ENCODE results near the gene IFNL2. TPM values are rescaled to one million over a fixed set of nuclear protein-coding genes. Genes with fewer than 3 reads are reported as not detected.

The IFNL2 gene
- total RNA-seq, 1 experiment from 2014 or later, result not detected

GRCh38 chr19:39304701-39305571, 36.7 kb downstream of the IFNL2 start:
- no peaks in the 10 kb centered on the region for H3K27me3 ChIP-seq (ENCODE audit: low read length)
- no TSS peak for BruUV-seq (replicated peaks)
- H3K79me2 ChIP-seq (ENCODE audit: low read length), result no peaks in the 10 kb centered on the region
- no peak for ATAC-seq
- TF ChIP-seq EZH2phosphoT487 (IDR thresholded peaks at IDR 0.05; ENCODE audit: borderline replicate concordance, low read length), result no peak
- TF ChIP-seq EZH2 (IDR thresholded peaks at IDR 0.05; ENCODE audit: low read length, unreplicated experiment), result no peak
- TF ChIP-seq CTCF (conservative IDR thresholded peaks at IDR 0.05; ENCODE audit: low read depth, low read length), result no peak
- ChIA-PET POLR2A (ENCODE audit: unreplicated experiment) (no interaction called here), CTCF (no interaction called here)
- intact Hi-C loops (cut with micrococcal nuclease), result no loop called here
- no peaks in the 10 kb centered on the region for H3K4me1 ChIP-seq (ENCODE audit: insufficient read depth, low read length)
- no peak overlapping the region for H2AFZ ChIP-seq (ENCODE audit: low read length)
- no peaks in the 10 kb centered on the region for H3K36me3 ChIP-seq (ENCODE audit: low read depth, low read length)
- no peak overlapping the region for H3K9ac ChIP-seq (ENCODE audit: low read length)
- no peak for DNase-seq
- no peaks in the 10 kb centered on the region for H3K9me3 ChIP-seq (ENCODE audit: low read length)
- H3K9me2 ChIP-seq (replicated peaks; ENCODE audit: low read length), result no peaks in the 10 kb centered on the region
- H3F3A ChIP-seq (ENCODE audit: low read length, unreplicated experiment), result no peaks in the 10 kb centered on the region
- no peak overlapping the region for H3K4me3 ChIP-seq (ENCODE audit: low read length)
- no peaks in the 10 kb centered on the region for H4K20me1 ChIP-seq (ENCODE audit: low read length)
- H3K4me2 ChIP-seq (ENCODE audit: low read length), result no peak overlapping the region
- H3K27ac ChIP-seq (ENCODE audit: low read length), result no peak overlapping the region

- ATAC-seq (no peak), DNase-seq (no peak)
- ChIA-PET CTCF (no interaction called here), POLR2A (ENCODE audit: unreplicated experiment) (no interaction called here)
- no peak overlapping the region for H3K27ac ChIP-seq (ENCODE audit: low read length)
- no peaks in the 10 kb centered on the region for H3F3A ChIP-seq (ENCODE audit: low read length, unreplicated experiment)
- no peaks in the 10 kb centered on the region for H3K4me1 ChIP-seq (ENCODE audit: insufficient read depth, low read length)
- H3K27me3 ChIP-seq (ENCODE audit: low read length), result no peaks in the 10 kb centered on the region
- no peak for TF ChIP-seq EZH2 (IDR thresholded peaks at IDR 0.05; ENCODE audit: low read length, unreplicated experiment)
- TF ChIP-seq CTCF (conservative IDR thresholded peaks at IDR 0.05; ENCODE audit: low read depth, low read length), result no peak
- TF ChIP-seq EZH2phosphoT487 (IDR thresholded peaks at IDR 0.05; ENCODE audit: borderline replicate concordance, low read length), result no peak
- no peak overlapping the region for H2AFZ ChIP-seq (ENCODE audit: low read length)
- no peaks in the 10 kb centered on the region for H3K9me2 ChIP-seq (replicated peaks; ENCODE audit: low read length)
- H3K79me2 ChIP-seq (ENCODE audit: low read length), result no peaks in the 10 kb centered on the region
- no peak overlapping the region for H3K4me3 ChIP-seq (ENCODE audit: low read length)
- no peaks in the 10 kb centered on the region for H3K9me3 ChIP-seq (ENCODE audit: low read length)
- intact Hi-C loops (cut with micrococcal nuclease), result no loop called here
- no peaks in the 10 kb centered on the region for H3K36me3 ChIP-seq (ENCODE audit: low read depth, low read length)
- no TSS peak for BruUV-seq (replicated peaks)
- H3K9ac ChIP-seq (ENCODE audit: low read length), result no peak overlapping the region
- no peaks in the 10 kb centered on the region for H4K20me1 ChIP-seq (ENCODE audit: low read length)
- H3K4me2 ChIP-seq (ENCODE audit: low read length), result no peak overlapping the region
Measured at GRCh38 chr19:39306075-39306474, 37.9 kb downstream of the IFNL2 start.
